GM10266 (cell line): ENCODE results near the gene ACTL10.

Experiments used
- DNase-seq: peaks from one replicate; pipeline ENCODE4 v3.0.0; 2012; ENCODE audit errors: extremely low spot score
- TF ChIP-seq, protein P1 (sequence below): IDR thresholded peaks from 2 replicates; pipeline ENCODE4 v1.5.1; 2012; ENCODE audit warnings: mild to moderate bottlenecking, low read depth; ENCODE audit not compliant: control insufficient read depth, insufficient read depth; ENCODE audit errors: missing control alignments

ACTL10 gene

DNA sequence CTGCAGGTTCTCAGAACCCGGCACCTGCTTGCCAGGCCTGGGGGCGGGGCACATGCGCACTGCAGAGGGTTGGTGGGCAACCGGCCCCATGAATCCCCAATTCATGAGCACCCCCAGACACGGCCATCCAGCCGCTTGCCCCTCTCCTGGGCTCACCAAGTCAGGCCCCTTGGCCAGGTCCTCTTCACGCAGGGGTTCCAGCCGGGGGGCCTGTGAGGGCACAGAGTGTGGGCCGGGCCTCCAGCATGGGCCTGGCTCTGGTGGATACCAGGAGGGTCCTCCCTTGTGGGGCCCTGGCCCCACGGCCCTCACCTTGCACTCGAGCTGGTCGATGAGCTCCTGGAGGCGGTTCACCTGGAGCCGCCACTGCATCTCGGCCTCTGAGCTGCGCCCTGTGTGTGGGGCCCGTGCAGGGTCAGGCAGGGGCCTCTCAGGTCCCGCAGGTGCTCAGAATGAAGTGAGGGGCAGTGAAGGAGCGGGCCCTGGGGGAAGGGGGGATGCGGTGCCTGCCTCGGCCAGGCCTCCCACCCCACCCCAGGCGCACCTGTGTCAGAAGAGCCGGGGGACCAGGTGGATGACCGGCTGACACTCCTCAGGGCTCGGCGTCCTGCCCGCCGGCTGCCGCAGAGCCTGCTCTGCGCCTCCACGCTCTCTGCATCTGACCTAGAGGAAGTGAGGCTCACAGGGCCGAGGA is 7.3 kb upstream of the ACTL10 start:
- no peak for DNase-seq
- TF ChIP-seq, protein P1, sequence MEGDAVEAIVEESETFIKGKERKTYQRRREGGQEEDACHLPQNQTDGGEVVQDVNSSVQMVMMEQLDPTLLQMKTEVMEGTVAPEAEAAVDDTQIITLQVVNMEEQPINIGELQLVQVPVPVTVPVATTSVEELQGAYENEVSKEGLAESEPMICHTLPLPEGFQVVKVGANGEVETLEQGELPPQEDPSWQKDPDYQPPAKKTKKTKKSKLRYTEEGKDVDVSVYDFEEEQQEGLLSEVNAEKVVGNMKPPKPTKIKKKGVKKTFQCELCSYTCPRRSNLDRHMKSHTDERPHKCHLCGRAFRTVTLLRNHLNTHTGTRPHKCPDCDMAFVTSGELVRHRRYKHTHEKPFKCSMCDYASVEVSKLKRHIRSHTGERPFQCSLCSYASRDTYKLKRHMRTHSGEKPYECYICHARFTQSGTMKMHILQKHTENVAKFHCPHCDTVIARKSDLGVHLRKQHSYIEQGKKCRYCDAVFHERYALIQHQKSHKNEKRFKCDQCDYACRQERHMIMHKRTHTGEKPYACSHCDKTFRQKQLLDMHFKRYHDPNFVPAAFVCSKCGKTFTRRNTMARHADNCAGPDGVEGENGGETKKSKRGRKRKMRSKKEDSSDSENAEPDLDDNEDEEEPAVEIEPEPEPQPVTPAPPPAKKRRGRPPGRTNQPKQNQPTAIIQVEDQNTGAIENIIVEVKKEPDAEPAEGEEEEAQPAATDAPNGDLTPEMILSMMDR: no peak

- DNase-seq: no peak
- TF ChIP-seq, protein P1: no peak
These were observed 6.6 kb upstream of the ACTL10 start for GRCh38 chr20:33660035-33660684.

- no peak for DNase-seq
- TF ChIP-seq, protein P1: no peak
These were observed 6.1 kb upstream of the ACTL10 start for GRCh38 chr20:33660685-33661058.

DNA sequence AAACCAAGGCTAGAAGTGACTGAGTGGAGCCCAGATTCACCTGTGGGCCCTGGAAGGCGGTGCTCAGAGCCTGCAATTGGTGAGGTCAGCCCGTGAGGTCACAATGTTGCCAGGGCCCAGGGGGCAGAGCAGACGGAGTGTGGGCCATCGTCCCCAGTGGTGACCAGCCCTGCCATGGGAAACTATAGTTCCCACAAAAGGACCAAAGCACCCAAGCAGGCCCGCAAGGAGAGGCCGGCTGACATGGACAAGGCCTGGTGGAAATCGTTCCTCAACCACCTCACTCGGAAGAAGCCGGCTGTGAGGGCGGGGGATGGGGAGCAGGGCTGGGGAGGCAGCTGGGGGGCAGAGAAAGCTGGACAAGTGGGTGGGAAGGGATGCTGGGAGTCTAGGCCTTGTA is 4.6 kb upstream of the ACTL10 start, which contains the start of gene C20orf144:
Gene C20orf144 (plus strand): TSS at position 156 of the 400 bp plus-strand sequence. CDS start 19 bp downstream, at position 175.
- no peak for DNase-seq
- TF ChIP-seq, protein P1: no peak

DNA sequence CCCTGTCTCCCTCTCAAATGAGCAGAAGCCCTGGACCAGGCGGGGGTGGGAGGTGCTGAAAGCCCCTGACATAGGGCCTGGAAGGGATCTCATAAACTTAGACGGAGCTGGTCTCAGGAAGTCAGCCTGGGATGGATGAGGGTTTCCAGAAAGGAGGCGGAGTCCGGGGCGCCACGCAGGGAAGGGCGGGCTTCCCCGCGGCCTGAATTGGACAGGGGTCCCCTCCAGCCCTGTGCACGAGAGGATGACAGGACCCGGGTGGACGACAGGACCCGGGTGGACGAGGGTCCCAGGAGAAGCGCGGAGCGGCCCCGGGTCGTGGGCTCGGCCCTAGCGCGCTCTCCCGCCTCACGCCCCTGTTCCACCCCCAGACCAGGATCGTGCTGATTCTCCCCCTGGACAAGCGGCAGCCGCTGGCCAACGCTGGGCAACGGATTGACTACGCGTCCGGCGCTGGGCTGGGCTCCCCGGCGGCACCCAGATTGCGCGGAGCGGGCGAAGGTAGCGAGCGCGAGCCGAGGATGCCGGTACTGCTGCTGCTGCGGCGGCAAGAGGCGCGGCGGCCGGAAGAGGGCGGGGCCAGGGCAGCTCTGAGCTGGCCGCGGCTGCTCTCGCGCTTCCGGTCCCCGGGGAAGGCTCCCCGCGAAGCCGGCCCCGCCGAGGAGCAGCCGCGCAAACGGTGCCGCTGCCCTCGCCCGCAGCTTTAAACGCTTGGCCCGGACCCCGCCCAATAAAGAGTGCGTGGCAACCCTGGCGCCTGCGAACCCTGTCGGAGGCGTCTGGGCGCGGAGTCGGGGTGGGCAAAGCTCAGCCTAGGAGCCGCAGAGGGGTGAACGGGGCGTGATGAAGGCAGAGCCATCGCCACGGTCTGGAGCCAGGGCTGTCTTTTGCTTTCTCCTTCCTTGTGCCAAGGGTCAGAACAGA is 3.3 kb upstream of the ACTL10 start:
- peak; percentile 92 for DNase-seq
- TF ChIP-seq, protein P1: no peak

- DNase-seq: no peak
- TF ChIP-seq, protein P1: no peak
These were observed 2.5 kb upstream of the ACTL10 start for GRCh38 chr20:33664085-33664761.
